Measurements from ENCODE around the gene INS. TPM values are rescaled to one million over a fixed set of nuclear protein-coding genes. Genes with fewer than 3 reads are reported as not detected.

INS gene
- total and polyA plus RNA-seq, 10 of the 15 experiments (the other 5 are each of a cell fraction or from before 2014, with no cell fraction given) = not detected

DNA sequence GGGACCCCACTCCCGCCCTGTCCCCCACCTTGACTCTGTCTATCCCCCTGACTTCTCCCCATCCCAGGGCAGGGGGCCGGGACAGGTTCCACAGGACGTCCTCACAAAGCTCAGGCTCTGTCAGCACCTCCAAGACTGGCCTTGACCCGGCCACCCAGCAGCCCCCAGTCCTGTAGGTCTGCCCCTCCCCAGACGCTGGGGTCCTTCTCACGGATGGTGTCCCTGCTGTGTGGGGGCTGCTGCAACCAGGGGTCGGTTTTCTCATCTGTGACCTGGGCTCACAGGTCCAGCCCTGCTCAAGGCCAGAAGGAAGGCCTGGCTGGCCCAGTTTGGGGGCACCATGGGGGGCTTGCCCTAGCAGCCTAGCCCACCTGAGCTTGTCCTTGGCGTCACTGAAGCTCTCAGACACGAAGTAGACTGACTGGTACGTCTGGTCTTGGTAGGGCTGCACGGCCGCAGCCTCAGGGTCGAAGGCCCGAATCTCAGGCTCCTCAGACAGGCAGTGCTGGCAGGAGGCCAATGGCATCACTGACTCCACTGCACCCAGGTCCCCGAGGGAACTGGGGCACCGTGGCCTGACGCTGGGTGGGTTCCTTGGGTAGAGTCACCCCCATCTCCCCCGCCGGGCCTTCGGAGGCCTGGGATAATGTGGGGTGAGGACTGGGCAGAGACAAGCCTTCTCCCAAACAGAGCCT, 4.0 kb upstream of the INS start:
- TF ChIP-seq, protein P1, sequence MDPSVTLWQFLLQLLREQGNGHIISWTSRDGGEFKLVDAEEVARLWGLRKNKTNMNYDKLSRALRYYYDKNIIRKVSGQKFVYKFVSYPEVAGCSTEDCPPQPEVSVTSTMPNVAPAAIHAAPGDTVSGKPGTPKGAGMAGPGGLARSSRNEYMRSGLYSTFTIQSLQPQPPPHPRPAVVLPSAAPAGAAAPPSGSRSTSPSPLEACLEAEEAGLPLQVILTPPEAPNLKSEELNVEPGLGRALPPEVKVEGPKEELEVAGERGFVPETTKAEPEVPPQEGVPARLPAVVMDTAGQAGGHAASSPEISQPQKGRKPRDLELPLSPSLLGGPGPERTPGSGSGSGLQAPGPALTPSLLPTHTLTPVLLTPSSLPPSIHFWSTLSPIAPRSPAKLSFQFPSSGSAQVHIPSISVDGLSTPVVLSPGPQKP (IDR thresholded peaks at IDR 0.05; ENCODE audit: low read depth, low read length) = no peak
- TF ChIP-seq BHLHE40 (IDR thresholded peaks at IDR 0.05; ENCODE audit: borderline replicate concordance in 1 of 2, low read depth in 2 of 2, low read length in 1 of 2) = no peak
- TF ChIP-seq RFX5 (IDR thresholded peaks at IDR 0.05; ENCODE audit: low read depth, low read length) = no peak
- no peak for TF ChIP-seq CHD2 (IDR thresholded peaks at IDR 0.05; ENCODE audit: borderline replicate concordance, low read depth, low read length)
- no peak for TF ChIP-seq PAX8 (IDR thresholded peaks at IDR 0.05)
- no peak for TF ChIP-seq SREBF1 (IDR thresholded peaks at IDR 0.05; ENCODE audit: low read length)
- TF ChIP-seq YY1 (IDR thresholded peaks at IDR 0.05; ENCODE audit: low read depth, low read length) = no peak
- no peak for TF ChIP-seq DPF2 (IDR thresholded peaks at IDR 0.05)
- no peak for TF ChIP-seq KAT2A (conservative IDR thresholded peaks at IDR 0.05; ENCODE audit: control insufficient read depth, low read depth, low read length)
- TF ChIP-seq, protein P2, sequence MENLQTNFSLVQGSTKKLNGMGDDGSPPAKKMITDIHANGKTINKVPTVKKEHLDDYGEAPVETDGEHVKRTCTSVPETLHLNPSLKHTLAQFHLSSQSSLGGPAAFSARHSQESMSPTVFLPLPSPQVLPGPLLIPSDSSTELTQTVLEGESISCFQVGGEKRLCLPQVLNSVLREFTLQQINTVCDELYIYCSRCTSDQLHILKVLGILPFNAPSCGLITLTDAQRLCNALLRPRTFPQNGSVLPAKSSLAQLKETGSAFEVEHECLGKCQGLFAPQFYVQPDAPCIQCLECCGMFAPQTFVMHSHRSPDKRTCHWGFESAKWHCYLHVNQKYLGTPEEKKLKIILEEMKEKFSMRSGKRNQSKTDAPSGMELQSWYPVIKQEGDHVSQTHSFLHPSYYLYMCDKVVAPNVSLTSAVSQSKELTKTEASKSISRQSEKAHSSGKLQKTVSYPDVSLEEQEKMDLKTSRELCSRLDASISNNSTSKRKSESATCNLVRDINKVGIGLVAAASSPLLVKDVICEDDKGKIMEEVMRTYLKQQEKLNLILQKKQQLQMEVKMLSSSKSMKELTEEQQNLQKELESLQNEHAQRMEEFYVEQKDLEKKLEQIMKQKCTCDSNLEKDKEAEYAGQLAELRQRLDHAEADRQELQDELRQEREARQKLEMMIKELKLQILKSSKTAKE (IDR thresholded peaks at IDR 0.05; ENCODE audit: low read depth, poor library complexity, severe bottlenecking) = no peak
- TF ChIP-seq MEF2B (IDR thresholded peaks at IDR 0.05; ENCODE audit: partially characterized antibody, poor library complexity, severe bottlenecking) = no peak

More for the DNA sequence above, 4.0 kb upstream of the INS start:
- Histone ChIP-seq H3K9ac (ENCODE audit: control insufficient read depth, insufficient read depth, low read length) (no peak overlapping the region), H3K27ac (ENCODE audit: control insufficient read depth, insufficient read depth) (no peak overlapping the region), H3K4me1 (ENCODE audit: control insufficient read depth, insufficient read depth, low read length) (no peaks in the 10 kb centered on the region), H4K20me1 (ENCODE audit: control insufficient read depth, insufficient read depth) (no peaks in the 10 kb centered on the region), H3K4me2 (ENCODE audit: control insufficient read depth, insufficient read depth) (no peak overlapping the region), H3K9me3 (replicated peaks; ENCODE audit: control insufficient read depth, insufficient read depth, low read length) (no peaks in the 10 kb centered on the region), H3K79me2 (ENCODE audit: control insufficient read depth, insufficient read depth, low read length) (no peaks in the 10 kb centered on the region), H3K27me3 (replicated peaks in 1 of 2; ENCODE audit: control insufficient read depth in 2 of 2, insufficient read depth in 2 of 2, low read length in 1 of 2) (no peaks in the 10 kb centered on the region), H2AFZ (ENCODE audit: control insufficient read depth, low read depth, low read length) (no peak overlapping the region), H3K4me3 (no peak overlapping the region), H3K36me3 (ENCODE audit: control insufficient read depth in 2 of 2, insufficient read depth in 2 of 2, low read length in 1 of 2) (no peaks in the 10 kb centered on the region)
- POLR2A ChIA-PET = no interaction called here
- ATAC-seq = no peak
- no TSS peak for BruUV-seq (replicated peaks)
- CTCF ChIA-PET = interaction anchor here (0.8 kb wide), 1 partner anchor 14 kb away, joined by 3 read pairs; no protein-coding TSS in a partner anchor
- intact Hi-C loops (cut with micrococcal nuclease; ENCODE audit: unreplicated experiment) (no loop called here), in situ Hi-C loops (cut with MboI) (no loop called here)
- DNase-seq (ENCODE audit: low read depth, low spot score) = no peak
- SMC1A ChIA-PET (ENCODE audit: uncharacterized antibody, unreplicated experiment) = no interaction called here
- RAD21 ChIA-PET (ENCODE audit: unreplicated experiment) = interaction anchor here (0.9 kb wide), 1 partner anchor 14 kb away, joined by 3 read pairs; no protein-coding TSS in a partner anchor
- no peak for FAIRE-seq
- 23% methylated on average over 19 of the region's 20 CpGs for WGBS (ENCODE audit: insufficient coverage, insufficient replicate concordance, low lambda C conversion rate, missing lambda C conversion rate)
